Smooth muscle cell (in vitro differentiated cells): Measurements from ENCODE around the gene PCDHGA1. TPM values are rescaled to one million over a fixed set of nuclear protein-coding genes. Genes with fewer than 3 reads are reported as not detected.
A peak's percentile ranks its signal among the peaks of the same experiment; 100 is the strongest.

Experiments used
- DNase-seq: peaks from one replicate; lab custom pipeline; 2025; ENCODE audit not compliant: unreplicated experiment; lab: John Stamatoyannopoulos, UW
- H2AFZ ChIP-seq: fragments of 200-600 bp; sonication (generic); 2 replicates; pipeline ENCODE4 v1.6.0; 2016; ENCODE audit warnings: antibody characterized with exemption, low read depth, mild to moderate bottlenecking
- H3F3A ChIP-seq: fragments of 200-600 bp; sonication (generic); 2 replicates; pipeline ENCODE4 v1.6.0; 2017; ENCODE audit warnings: antibody characterized with exemption, low read depth
- H3K27ac ChIP-seq: fragments of 200-600 bp; sonication (generic); 2 replicates; pipeline ENCODE4 v1.5.1; 2016; ENCODE audit warnings: low read depth, mild to moderate bottlenecking
- H3K27me3 ChIP-seq: fragments of 200-600 bp; sonication (generic); 2 replicates; pipeline ENCODE4 v1.6.1; 2016; ENCODE audit warnings: low read depth, mild to moderate bottlenecking
- H3K36me3 ChIP-seq: fragments of 200-600 bp; sonication (generic); 2 replicates; pipeline ENCODE4 v1.5.1; 2016; ENCODE audit warnings: low read depth
- H3K4me1 ChIP-seq: fragments of 200-600 bp; sonication (generic); 2 replicates; pipeline ENCODE4 v1.5.1; 2016; ENCODE audit warnings: low read depth
- H3K4me2 ChIP-seq: fragments of 200-600 bp; sonication (generic); 2 replicates; pipeline ENCODE4 v1.6.0; 2016; ENCODE audit warnings: mild to moderate bottlenecking
- H3K4me3 ChIP-seq: fragments of 200-600 bp; sonication (generic); 2 replicates; pipeline ENCODE4 v1.5.1; 2016; ENCODE audit warnings: mild to moderate bottlenecking
- H3K79me2 ChIP-seq: fragments of 200-600 bp; sonication (generic); 2 replicates; pipeline ENCODE4 v1.6.0; 2016; ENCODE audit warnings: low read depth, mild to moderate bottlenecking
- H3K9ac ChIP-seq: fragments of 200-600 bp; sonication (generic); 2 replicates; pipeline ENCODE4 v1.6.0; 2016; ENCODE audit warnings: low read depth
- H3K9me3 ChIP-seq: fragments of 200-600 bp; sonication (generic); replicated peaks from 2 replicates; pipeline ENCODE4 v1.5.1; 2016; ENCODE audit warnings: low read depth
- H4K20me1 ChIP-seq: fragments of 200-600 bp; sonication (generic); 2 replicates; pipeline ENCODE4 v1.6.0; 2016; ENCODE audit warnings: low read depth
- CTCF ChIP-seq: fragments of 200-600 bp; sonication (generic); IDR thresholded peaks from 2 replicates; pipeline ENCODE4 v1.5.1; 2017; ENCODE audit warnings: borderline replicate concordance, mild to moderate bottlenecking, antibody characterized with exemption; ENCODE audit not compliant: insufficient read depth, poor library complexity, severe bottlenecking
- WGBS: methylation state at CpG from one replicate; pipeline ENCODE4 v1.1.7; 2016; ENCODE audit warnings: low lambda C conversion rate; 5-methylcytosine and 5-hydroxymethylcytosine counted together
- polyA plus RNA-seq: library from polyadenylated mRNA; unstranded; fragments of >200 nt; fragmentation: Nextera tagmentation; extraction: Ambion mirVana; gene quantifications from 2 replicates; pipeline ENCODE4 v1.2.1, GENCODE V29; 2016
- total RNA-seq: library from RNA; depleted of rRNA; stranded (reverse); fragments of >200 nt; gene quantifications from 2 replicates; pipeline ENCODE4 v1.2.3, GENCODE V29; 2014

PCDHGA1 gene
- total and polyA plus RNA-seq, 2 experiments from 2014 or later = 0.05 to 0.63 TPM

GRCh38 chr5:141517880-141518617, 187.7 kb downstream of the PCDHGA1 start:
- no peak for TF ChIP-seq CTCF
- Histone ChIP-seq H3K4me1 (peaks cover 64% of the 10 kb centered on the region), H3K4me3 (no peak overlapping the region), H3K27me3 (no peaks in the 10 kb centered on the region), H3K4me2 (peak overlapping the region; percentile 86), H3K9ac (peak overlapping the region; percentile 97), H3K27ac (peak overlapping the region; percentile 100), H3K36me3 (no peaks in the 10 kb centered on the region), H3K79me2 (peaks cover 5% of the 10 kb centered on the region), H4K20me1 (no peaks in the 10 kb centered on the region), H3F3A (peaks cover 77% of the 10 kb centered on the region), H3K9me3 (no peaks in the 10 kb centered on the region), H2AFZ (no peak overlapping the region)
- no peak for DNase-seq
- 24% methylated on average over 11 of the region's 11 CpGs for WGBS

- H3K9ac ChIP-seq = peak overlapping the region; percentile 82
- peaks cover 77% of the 10 kb centered on the region for H3F3A ChIP-seq
- no peak overlapping the region for H3K4me3 ChIP-seq
- H3K36me3 ChIP-seq = no peaks in the 10 kb centered on the region
- no peaks in the 10 kb centered on the region for H4K20me1 ChIP-seq
- DNase-seq = no peak
- H3K27ac ChIP-seq = peak overlapping the region; percentile 100
- peaks cover 64% of the 10 kb centered on the region for H3K4me1 ChIP-seq
- no peaks in the 10 kb centered on the region for H3K27me3 ChIP-seq
- H3K79me2 ChIP-seq = peaks cover 9% of the 10 kb centered on the region
- 74% methylated on average over 1 of the region's 1 CpG for WGBS
- no peak overlapping the region for H2AFZ ChIP-seq
- H3K4me2 ChIP-seq = peak overlapping the region; percentile 86
- H3K9me3 ChIP-seq = no peaks in the 10 kb centered on the region
- TF ChIP-seq CTCF = no peak
Observed at GRCh38 chr5:141518618-141519015, 188.3 kb downstream of the PCDHGA1 start.

GRCh38 chr5:141519605-141520565, 189.6 kb downstream of the PCDHGA1 start:
- Histone ChIP-seq H3K4me2 (peak overlapping the region; percentile 86), H2AFZ (no peak overlapping the region), H3F3A (peaks cover 76% of the 10 kb centered on the region), H3K79me2 (peaks cover 9% of the 10 kb centered on the region), H4K20me1 (no peaks in the 10 kb centered on the region), H3K36me3 (no peaks in the 10 kb centered on the region), H3K9ac (peak overlapping the region; percentile 82), H3K27me3 (no peaks in the 10 kb centered on the region), H3K9me3 (no peaks in the 10 kb centered on the region), H3K4me1 (peaks cover 63% of the 10 kb centered on the region), H3K4me3 (no peak overlapping the region), H3K27ac (peak overlapping the region; percentile 100)
- DNase-seq = no peak
- WGBS = 89% methylated on average over 3 of the region's 3 CpGs
- TF ChIP-seq CTCF = no peak
